GM12875 (cell line): ENCODE data around the gene CDC42SE1.
A peak's percentile ranks its signal among the peaks of the same experiment; 100 is the strongest.

Experiments used
- H3K4me3 ChIP-seq: one replicate; pipeline ENCODE4 v1.5.1; 2011; ENCODE audit warnings: low read depth, low read length, control low read depth
- TF ChIP-seq, protein P1 (sequence below): IDR thresholded peaks from 2 replicates; pipeline ENCODE4 v1.5.1; 2011; ENCODE audit warnings: low read depth, mild to moderate bottlenecking, control low read depth, inconsistent platforms, low read length, moderate library complexity, borderline replicate concordance; ENCODE audit not compliant: insufficient read depth

The CDC42SE1 gene

DNA sequence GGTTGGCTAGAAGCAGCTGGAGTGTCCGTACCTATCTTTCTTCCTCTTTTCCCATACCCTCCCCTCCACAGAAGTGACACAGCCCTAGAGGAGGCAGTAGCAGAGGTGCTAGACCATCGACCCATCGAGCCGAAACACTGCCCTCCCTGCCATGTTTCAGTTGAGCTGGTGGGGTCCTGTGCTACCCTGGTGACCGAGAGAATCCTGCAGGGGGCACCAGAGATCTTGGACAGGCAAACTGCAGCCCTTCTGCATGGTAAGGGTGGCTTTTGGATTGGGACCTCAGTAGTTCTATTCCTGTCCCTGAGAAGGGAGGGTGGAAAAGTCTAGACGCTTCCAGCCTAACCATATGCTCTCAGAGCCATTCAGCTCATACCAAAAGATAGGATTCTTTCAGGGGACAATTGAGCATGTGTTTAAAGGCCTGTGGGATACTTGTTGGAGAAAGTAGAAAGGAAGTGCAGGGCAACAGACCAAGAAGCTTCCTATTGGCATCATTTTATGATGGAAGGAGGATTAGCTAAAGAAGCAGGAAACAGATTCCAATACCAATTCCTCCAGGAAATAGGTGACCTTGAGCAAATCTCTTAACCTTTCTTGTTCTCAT, 34.8 kb downstream of the CDC42SE1 start:
- no peak overlapping the region for H3K4me3 ChIP-seq

DNA sequence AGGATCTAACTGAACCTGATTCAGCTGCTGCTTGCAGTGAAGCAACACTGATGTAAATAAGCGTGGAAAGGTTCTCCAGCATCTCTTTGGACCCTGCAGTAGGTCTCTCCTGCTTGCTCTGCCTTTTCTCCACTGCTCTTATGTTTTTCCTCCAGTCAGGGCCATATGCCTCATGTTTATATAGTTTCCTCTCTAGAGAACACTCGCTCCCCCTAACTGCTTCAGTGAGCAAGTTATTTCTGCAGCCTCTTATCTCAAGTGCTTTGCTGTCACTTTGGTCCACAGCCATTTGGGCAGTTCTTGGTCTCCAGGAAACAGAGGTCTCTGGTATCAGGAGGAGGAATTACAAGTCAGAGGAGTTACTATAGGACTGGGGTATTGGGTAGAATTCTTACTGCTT, 45.9 kb downstream of the CDC42SE1 start:
- TF ChIP-seq, protein P1, sequence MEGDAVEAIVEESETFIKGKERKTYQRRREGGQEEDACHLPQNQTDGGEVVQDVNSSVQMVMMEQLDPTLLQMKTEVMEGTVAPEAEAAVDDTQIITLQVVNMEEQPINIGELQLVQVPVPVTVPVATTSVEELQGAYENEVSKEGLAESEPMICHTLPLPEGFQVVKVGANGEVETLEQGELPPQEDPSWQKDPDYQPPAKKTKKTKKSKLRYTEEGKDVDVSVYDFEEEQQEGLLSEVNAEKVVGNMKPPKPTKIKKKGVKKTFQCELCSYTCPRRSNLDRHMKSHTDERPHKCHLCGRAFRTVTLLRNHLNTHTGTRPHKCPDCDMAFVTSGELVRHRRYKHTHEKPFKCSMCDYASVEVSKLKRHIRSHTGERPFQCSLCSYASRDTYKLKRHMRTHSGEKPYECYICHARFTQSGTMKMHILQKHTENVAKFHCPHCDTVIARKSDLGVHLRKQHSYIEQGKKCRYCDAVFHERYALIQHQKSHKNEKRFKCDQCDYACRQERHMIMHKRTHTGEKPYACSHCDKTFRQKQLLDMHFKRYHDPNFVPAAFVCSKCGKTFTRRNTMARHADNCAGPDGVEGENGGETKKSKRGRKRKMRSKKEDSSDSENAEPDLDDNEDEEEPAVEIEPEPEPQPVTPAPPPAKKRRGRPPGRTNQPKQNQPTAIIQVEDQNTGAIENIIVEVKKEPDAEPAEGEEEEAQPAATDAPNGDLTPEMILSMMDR = no peak
- H3K4me3 ChIP-seq = no peak overlapping the region

More for the DNA sequence above, 34.8 kb downstream of the CDC42SE1 start:
- TF ChIP-seq, protein P1 = peak; percentile 85

- TF ChIP-seq, protein P1 = no peak
- no peak overlapping the region for H3K4me3 ChIP-seq
These were observed 46.5 kb downstream of the CDC42SE1 start for GRCh38 chr1:151012684-151013471.

DNA sequence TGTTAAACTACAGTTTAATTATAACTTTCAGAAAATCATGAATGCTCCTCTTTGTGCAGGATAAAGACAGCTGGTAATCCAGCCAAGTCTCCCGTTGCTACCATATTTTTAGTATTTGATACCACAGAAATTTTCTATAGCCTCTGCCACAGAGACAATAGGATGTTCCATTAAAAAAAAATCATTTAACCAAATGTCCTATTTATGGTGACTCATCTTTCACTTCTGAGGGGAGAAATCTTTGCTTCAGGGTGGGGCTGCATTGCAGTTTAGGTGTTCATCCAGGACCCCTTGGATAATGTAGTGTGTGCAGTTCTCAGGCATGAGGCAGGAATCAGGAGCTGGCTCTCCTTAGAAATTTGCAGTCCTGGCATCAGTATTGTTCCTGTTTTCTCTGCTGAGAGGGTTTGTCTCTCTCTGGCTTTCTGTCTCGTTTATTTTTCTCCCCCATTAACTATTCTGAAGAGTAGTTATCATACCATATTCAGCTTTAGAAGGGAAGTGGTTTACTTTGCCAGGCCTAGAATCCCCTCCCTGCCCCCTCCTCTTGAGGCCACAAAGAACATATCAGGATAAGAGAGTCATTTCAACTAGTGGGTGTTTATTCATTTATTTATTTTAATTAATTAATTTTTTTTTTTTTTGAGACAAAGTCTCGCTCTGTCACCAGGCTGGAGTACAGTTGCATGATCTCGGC, 48.1 kb downstream of the CDC42SE1 start:
- TF ChIP-seq, protein P1 = no peak
- no peak overlapping the region for H3K4me3 ChIP-seq

- H3K4me3 ChIP-seq = no peak overlapping the region
- TF ChIP-seq, protein P1 = no peak
These were observed 49.1 kb downstream of the CDC42SE1 start for GRCh38 chr1:151010346-151010726.

- H3K4me3 ChIP-seq = no peak overlapping the region
- TF ChIP-seq, protein P1 = no peak
These were observed 49.6 kb downstream of the CDC42SE1 start for GRCh38 chr1:151009674-151010345.
